Hematopoietic multipotent progenitor cell treated with erythropoietin and hydrocortisone succinate and interleukin-3 and kit ligand, for 4 days (in vitro differentiated cells): Measurements from ENCODE around the gene SYNGR4.
A peak's percentile ranks its signal among the peaks of the same experiment; 100 is the strongest.
"Not testable (repeated sequence)": the region's sequence is repeated elsewhere in the genome, so short reads cannot be mapped to it uniquely, and the experiment has no call there.

Source experiments
- DNase-seq: peaks from one replicate; pipeline ENCODE4 v3.0.0-alpha.2; 2015

The SYNGR4 gene

GRCh38 chr19:48363810-48364597, at the start of gene SYNGR4, which contains the start of gene TMEM143:
TSS of gene SYNGR4 (plus strand) at chr19:48364367. CDS start at chr19:48365843, 1,476 bp downstream.
TSS of gene TMEM143 (minus strand) at chr19:48363940. CDS start at chr19:48363920, 20 bp downstream.
- DNase-seq: peak; percentile 100

GRCh38 chr19:48315712-48316111, 48.5 kb upstream of the SYNGR4 start:
- no peak for DNase-seq

- not testable (repeated sequence) for DNase-seq
Measured at GRCh38 chr19:48317708-48317960, 46.5 kb upstream of the SYNGR4 start.

GRCh38 chr19:48318286-48318987, 45.7 kb upstream of the SYNGR4 start:
- DNase-seq: no peak

- DNase-seq: peak; percentile 89
Measured at GRCh38 chr19:48319647-48320541, 44.3 kb upstream of the SYNGR4 start.

- DNase-seq: peak; percentile 99
Measured at GRCh38 chr19:48321372-48321621, 42.9 kb upstream of the SYNGR4 start.

GRCh38 chr19:48321622-48322591, 42.3 kb upstream of the SYNGR4 start:
- peak; percentile 99 for DNase-seq

GRCh38 chr19:48325265-48325910, 38.8 kb upstream of the SYNGR4 start, which contains the start of gene EMP3:
TSS of gene EMP3 (plus strand) at chr19:48325552. CDS start at chr19:48326845, 1,293 bp downstream.
- peak; percentile 96 for DNase-seq

- DNase-seq: peak; percentile 79
Measured at GRCh38 chr19:48329167-48329891, 34.8 kb upstream of the SYNGR4 start.

GRCh38 chr19:48330012-48330681, 34.0 kb upstream of the SYNGR4 start:
- DNase-seq: peak; percentile 97

- no peak for DNase-seq
Measured at GRCh38 chr19:48332351-48332661, 31.9 kb upstream of the SYNGR4 start.

- DNase-seq: peak; percentile 100
Measured at GRCh38 chr19:48332662-48333466, 31.3 kb upstream of the SYNGR4 start.

- peak; percentile 98 for DNase-seq
Measured at GRCh38 chr19:48333467-48334384, 30.4 kb upstream of the SYNGR4 start.

GRCh38 chr19:48338253-48338755, 25.9 kb upstream of the SYNGR4 start:
- no peak for DNase-seq

- DNase-seq: no peak
Measured at GRCh38 chr19:48338802-48339503, 25.2 kb upstream of the SYNGR4 start.

- no peak for DNase-seq
Measured at GRCh38 chr19:48340995-48341394, 23.2 kb upstream of the SYNGR4 start.

GRCh38 chr19:48341515-48342413, 22.4 kb upstream of the SYNGR4 start:
- no peak for DNase-seq
